ENCODE measurements around the gene NCAPG2.

Gene NCAPG2

GRCh38 chr7:158586499-158587161 is 118.0 kb downstream of the NCAPG2 start:
- H3K79me1 ChIP-seq (ENCODE audit: low read length) = no peaks in the 10 kb centered on the region
- H2BK5ac ChIP-seq (ENCODE audit: low read depth, low read length, poor library complexity) = no peak overlapping the region
- no peaks in the 10 kb centered on the region for H3K36me3 ChIP-seq (ENCODE audit: control insufficient read depth in 1 of 2, insufficient read depth in 2 of 2, low read length in 2 of 2)
- H3K14ac ChIP-seq (ENCODE audit: low read length) = no peak overlapping the region
- no peak overlapping the region for H3K9ac ChIP-seq (ENCODE audit: low read length)
- no peak overlapping the region for H4K8ac ChIP-seq (ENCODE audit: low read depth, low read length)
- H4K12ac ChIP-seq (ENCODE audit: low read depth, low read length) = no peak overlapping the region
- H3K18ac ChIP-seq (ENCODE audit: low read length) = no peak overlapping the region
- no peak overlapping the region for H3K23ac ChIP-seq (ENCODE audit: low read length)
- no CpG with 5 or more reads among the region's 63 CpGs for WGBS (ENCODE audit: extremely low coverage, insufficient coverage, insufficient read length)
- no peak overlapping the region for H3K4me2 ChIP-seq (ENCODE audit: low read length)
- no peak overlapping the region for H2BK12ac ChIP-seq (ENCODE audit: low read length)
- H3K4me1 ChIP-seq (ENCODE audit: control insufficient read depth in 1 of 2, insufficient read depth in 2 of 2, low read length in 2 of 2) = peaks cover 0 to 2% of the 10 kb centered on the region in 2 experiments
- H3K27ac ChIP-seq (ENCODE audit: low read depth, low read length) = no peak overlapping the region
- no peak overlapping the region for H2AFZ ChIP-seq (ENCODE audit: insufficient read depth, low read length, poor library complexity)
- peaks cover 35% of the 10 kb centered on the region for H3K27me3 ChIP-seq (ENCODE audit: insufficient read depth, low read length)
- no peak for DNase-seq
- no peak overlapping the region for H3K4me3 ChIP-seq (ENCODE audit: low read depth, low read length)
- no peak overlapping the region for H2BK120ac ChIP-seq (ENCODE audit: insufficient read depth, low read length, poor library complexity)
- no peak overlapping the region for H2AK5ac ChIP-seq (ENCODE audit: low read length)
- H3K4ac ChIP-seq (ENCODE audit: low read depth, low read length) = no peak overlapping the region
- H3K9me3 ChIP-seq (ENCODE audit: insufficient read depth, low read depth, low read length) = peaks cover 10% of the 10 kb centered on the region
- no peak overlapping the region for H4K91ac ChIP-seq (ENCODE audit: low read depth, low read length)
- no peaks in the 10 kb centered on the region for H3K79me2 ChIP-seq (ENCODE audit: control insufficient read depth, insufficient read depth, low read length, poor library complexity)

- Histone ChIP-seq H3K18ac (ENCODE audit: low read length) (no peak overlapping the region), H2BK120ac (ENCODE audit: insufficient read depth, low read length, poor library complexity) (no peak overlapping the region), H3K14ac (ENCODE audit: low read length) (no peak overlapping the region), H3K4me3 (ENCODE audit: low read depth, low read length) (no peak overlapping the region), H3K4me1 (ENCODE audit: control insufficient read depth in 1 of 2, insufficient read depth in 2 of 2, low read length in 2 of 2) (peaks cover 0 to 2% of the 10 kb centered on the region in 2 experiments), H3K27me3 (ENCODE audit: insufficient read depth, low read length) (peaks cover 35% of the 10 kb centered on the region), H2BK5ac (ENCODE audit: low read depth, low read length, poor library complexity) (no peak overlapping the region), H3K79me1 (ENCODE audit: low read length) (no peaks in the 10 kb centered on the region), H3K9ac (ENCODE audit: low read length) (no peak overlapping the region), H3K36me3 (ENCODE audit: control insufficient read depth in 1 of 2, insufficient read depth in 2 of 2, low read length in 2 of 2) (no peaks in the 10 kb centered on the region), H3K9me3 (ENCODE audit: insufficient read depth, low read depth, low read length) (peaks cover 11% of the 10 kb centered on the region), H3K4me2 (ENCODE audit: low read length) (no peak overlapping the region), H4K91ac (ENCODE audit: low read depth, low read length) (no peak overlapping the region), H2AFZ (ENCODE audit: insufficient read depth, low read length, poor library complexity) (no peak overlapping the region), H2BK12ac (ENCODE audit: low read length) (no peak overlapping the region), H4K12ac (ENCODE audit: low read depth, low read length) (no peak overlapping the region), H2AK5ac (ENCODE audit: low read length) (no peak overlapping the region), H3K23ac (ENCODE audit: low read length) (no peak overlapping the region), H3K4ac (ENCODE audit: low read depth, low read length) (no peak overlapping the region), H4K8ac (ENCODE audit: low read depth, low read length) (no peak overlapping the region), H3K79me2 (ENCODE audit: control insufficient read depth, insufficient read depth, low read length, poor library complexity) (no peaks in the 10 kb centered on the region), H3K27ac (ENCODE audit: low read depth, low read length) (no peak overlapping the region)
- WGBS (ENCODE audit: extremely low coverage, insufficient coverage, insufficient read length) = no CpG with 5 or more reads among the region's 17 CpGs
- DNase-seq = no peak
Observed at GRCh38 chr7:158585721-158586498, 118.7 kb downstream of the NCAPG2 start.

GRCh38 chr7:158584407-158584806 is 120.2 kb downstream of the NCAPG2 start:
- H3K4me2 ChIP-seq (ENCODE audit: low read length) = no peak overlapping the region
- no CpG with 5 or more reads among the region's 8 CpGs for WGBS (ENCODE audit: extremely low coverage, insufficient coverage, insufficient read length)

GRCh38 chr7:158583810-158584209 is 120.8 kb downstream of the NCAPG2 start:
- peaks cover 15% of the 10 kb centered on the region for H3K9me3 ChIP-seq (ENCODE audit: insufficient read depth, low read depth, low read length)
- H2AFZ ChIP-seq (ENCODE audit: insufficient read depth, low read length, poor library complexity) = no peak overlapping the region
- no peak overlapping the region for H3K23ac ChIP-seq (ENCODE audit: low read length)
- no peak overlapping the region for H2BK120ac ChIP-seq (ENCODE audit: insufficient read depth, low read length, poor library complexity)
- H3K79me1 ChIP-seq (ENCODE audit: low read length) = no peaks in the 10 kb centered on the region
- no peak overlapping the region for H2BK12ac ChIP-seq (ENCODE audit: low read length)
- H3K4me1 ChIP-seq (ENCODE audit: control insufficient read depth in 1 of 2, insufficient read depth in 2 of 2, low read length in 2 of 2) = peaks cover 0 to 2% of the 10 kb centered on the region in 2 experiments
- DNase-seq = no peak
- H3K27me3 ChIP-seq (ENCODE audit: insufficient read depth, low read length) = peaks cover 29% of the 10 kb centered on the region
- no peak overlapping the region for H3K14ac ChIP-seq (ENCODE audit: low read length)
- H3K79me2 ChIP-seq (ENCODE audit: control insufficient read depth, insufficient read depth, low read length, poor library complexity) = no peaks in the 10 kb centered on the region
- H3K18ac ChIP-seq (ENCODE audit: low read length) = no peak overlapping the region
- H3K4ac ChIP-seq (ENCODE audit: low read depth, low read length) = no peak overlapping the region
- no peak overlapping the region for H3K4me2 ChIP-seq (ENCODE audit: low read length)
- no peak overlapping the region for H4K12ac ChIP-seq (ENCODE audit: low read depth, low read length)
- H3K36me3 ChIP-seq (ENCODE audit: control insufficient read depth in 1 of 2, insufficient read depth in 2 of 2, low read length in 2 of 2) = no peaks in the 10 kb centered on the region
- no peak overlapping the region for H3K9ac ChIP-seq (ENCODE audit: low read length)
- H2AK5ac ChIP-seq (ENCODE audit: low read length) = no peak overlapping the region
- no peak overlapping the region for H3K4me3 ChIP-seq (ENCODE audit: low read depth, low read length)
- H4K91ac ChIP-seq (ENCODE audit: low read depth, low read length) = no peak overlapping the region
- whole genome bisulfite sequencing (ENCODE audit: extremely low coverage, insufficient coverage, insufficient read length) = no CpG with 5 or more reads among the region's 6 CpGs
- no peak overlapping the region for H3K27ac ChIP-seq (ENCODE audit: low read depth, low read length)
- H2BK5ac ChIP-seq (ENCODE audit: low read depth, low read length, poor library complexity) = no peak overlapping the region
- no peak overlapping the region for H4K8ac ChIP-seq (ENCODE audit: low read depth, low read length)

More at GRCh38 chr7:158584407-158584806, 120.2 kb downstream of the NCAPG2 start:
- H4K8ac ChIP-seq (ENCODE audit: low read depth, low read length) = no peak overlapping the region
- no peak overlapping the region for H2BK120ac ChIP-seq (ENCODE audit: insufficient read depth, low read length, poor library complexity)
- H3K79me2 ChIP-seq (ENCODE audit: control insufficient read depth, insufficient read depth, low read length, poor library complexity) = no peaks in the 10 kb centered on the region
- H3K9ac ChIP-seq (ENCODE audit: low read length) = no peak overlapping the region
- H3K27ac ChIP-seq (ENCODE audit: low read depth, low read length) = no peak overlapping the region
- H2BK5ac ChIP-seq (ENCODE audit: low read depth, low read length, poor library complexity) = no peak overlapping the region
- H3K4me1 ChIP-seq (ENCODE audit: control insufficient read depth in 1 of 2, insufficient read depth in 2 of 2, low read length in 2 of 2) = peaks cover 0 to 2% of the 10 kb centered on the region in 2 experiments
- no peak overlapping the region for H2AFZ ChIP-seq (ENCODE audit: insufficient read depth, low read length, poor library complexity)
- no peak overlapping the region for H3K18ac ChIP-seq (ENCODE audit: low read length)
- no peak overlapping the region for H3K23ac ChIP-seq (ENCODE audit: low read length)
- H2AK5ac ChIP-seq (ENCODE audit: low read length) = no peak overlapping the region
- H3K79me1 ChIP-seq (ENCODE audit: low read length) = no peaks in the 10 kb centered on the region
- H3K27me3 ChIP-seq (ENCODE audit: insufficient read depth, low read length) = peaks cover 34% of the 10 kb centered on the region
- H3K4ac ChIP-seq (ENCODE audit: low read depth, low read length) = no peak overlapping the region
- peaks cover 16% of the 10 kb centered on the region for H3K9me3 ChIP-seq (ENCODE audit: insufficient read depth, low read depth, low read length)
- H4K12ac ChIP-seq (ENCODE audit: low read depth, low read length) = no peak overlapping the region
- DNase-seq = no peak
- no peaks in the 10 kb centered on the region for H3K36me3 ChIP-seq (ENCODE audit: control insufficient read depth in 1 of 2, insufficient read depth in 2 of 2, low read length in 2 of 2)
- H4K91ac ChIP-seq (ENCODE audit: low read depth, low read length) = no peak overlapping the region
- no peak overlapping the region for H3K14ac ChIP-seq (ENCODE audit: low read length)
- H3K4me3 ChIP-seq (ENCODE audit: low read depth, low read length) = no peak overlapping the region
- H2BK12ac ChIP-seq (ENCODE audit: low read length) = no peak overlapping the region

Measured in trophoblast cell (in vitro differentiated cells and primary cell).